B cell (primary cell): ENCODE results near the gene SFXN2. TPM values are rescaled to one million over a fixed set of nuclear protein-coding genes. Genes with fewer than 3 reads are reported as not detected.
A peak's percentile ranks its signal among the peaks of the same experiment; 100 is the strongest.

ENCODE experiments used
- ATAC-seq: fragments of 200-7000 bp; cut with Tn5 transposase; one replicate; pipeline ENCODE4 v1.10.0; 2021; ENCODE audit warnings: low read depth, mild to moderate bottlenecking, moderate number of reproducible peaks, moderate library complexity
- CTCF ChIA-PET: fragments of 350-600 bp; sonication (Branson Sonifier 250); formaldehyde crosslinking; loops from one replicate; lab custom pipeline; 2021; ENCODE audit warnings: antibody characterized with exemption, inconsistent platforms; lab: Charles Lee
- POLR2A ChIA-PET: fragments of 350-600 bp; sonication (Branson Sonifier 250); formaldehyde crosslinking; loops from one replicate; lab custom pipeline; 2021; ENCODE audit warnings: antibody characterized with exemption; lab: Charles Lee
- DNase-seq: peaks from one replicate; pipeline ENCODE4 v3.0.0; 2013
- H2AFZ ChIP-seq: 2 replicates; pipeline ENCODE4 v1.6.1; 2012; ENCODE audit warnings: mild to moderate bottlenecking, low read depth, low read length; ENCODE audit not compliant: insufficient read depth, poor library complexity, severe bottlenecking
- H3K27ac ChIP-seq, 2 donors: 1 replicate in 1 of 2; 2 replicates in 1 of 2; pipeline ENCODE4 v1.5.1; 2012 to 2013; ENCODE audit warnings: low read length in 2 of 2, mild to moderate bottlenecking in 2 of 2, moderate library complexity in 1 of 2
- H3K27me3 ChIP-seq, 4 experiments: fragments of 200-600 bp in 1 of 4; sonication (generic) in 1 of 4; replicated peaks in 1 of 4; 1 replicate in 2 of 4; 2 replicates in 2 of 4; pipeline versions ENCODE4 v1.6.1 to v1.7.0; 2013 to 2016; ENCODE audit warnings: low read length in 3 of 4, mild to moderate bottlenecking in 2 of 4, mixed read lengths in 1 of 4, moderate library complexity in 1 of 4; ENCODE audit not compliant: insufficient read depth in 4 of 4, control insufficient read depth in 3 of 4; ENCODE audit errors: control extremely low read depth in 1 of 4
- H3K36me3 ChIP-seq, 2 experiments: replicated peaks in 1 of 2; 1 replicate in 1 of 2; 2 replicates in 1 of 2; pipeline versions ENCODE4 v1.6.1 to v1.7.1; 2013; ENCODE audit warnings: low read length in 1 of 2; ENCODE audit not compliant: insufficient read depth in 2 of 2, control insufficient read depth in 1 of 2; ENCODE audit errors: control extremely low read depth in 1 of 2, extremely low read depth in 1 of 2
- H3K4me1 ChIP-seq, 2 donors: fragments of 200-600 bp in 1 of 2; sonication (generic) in 1 of 2; 1 replicate in 1 of 2; 2 replicates in 1 of 2; pipeline versions ENCODE4 v1.5.1 to v1.6.1; 2013 to 2017; ENCODE audit warnings: low read length in 2 of 2; ENCODE audit not compliant: control insufficient read depth in 2 of 2, insufficient read depth in 2 of 2
- H3K4me2 ChIP-seq: replicated peaks from 2 replicates; pipeline ENCODE3; 2012; ENCODE audit warnings: mild to moderate bottlenecking, low read depth, low read length; ENCODE audit not compliant: poor library complexity, severe bottlenecking
- H3K4me3 ChIP-seq, 5 experiments: fragments of 200-600 bp in 1 of 5; sonication (generic) in 1 of 5; 1 replicate in 3 of 5; 2 replicates in 2 of 5; pipeline versions ENCODE4 v1.5.1 to v1.7.0; 2011 to 2016; ENCODE audit warnings: low read length in 4 of 5, mild to moderate bottlenecking in 4 of 5, low read depth in 2 of 5, control low read depth in 1 of 5, moderate library complexity in 1 of 5; ENCODE audit not compliant: insufficient read depth in 1 of 5; ENCODE audit errors: control extremely low read depth in 1 of 5, extremely low read depth in 1 of 5
- H3K79me2 ChIP-seq: fragments of 200-600 bp; sonication (generic); one replicate; pipeline ENCODE4 v1.6.0; 2016; ENCODE audit warnings: low read length; ENCODE audit not compliant: control insufficient read depth, insufficient read depth
- H3K9ac ChIP-seq: fragments of 200-600 bp; sonication (generic); 2 replicates; pipeline ENCODE4 v1.6.1; 2017; ENCODE audit warnings: mild to moderate bottlenecking, low read length, moderate library complexity
- H3K9me3 ChIP-seq, 3 donors: one replicate each; pipeline versions ENCODE4 v1.6.1 to v1.7.1; 2013; ENCODE audit warnings: low read length in 2 of 3; ENCODE audit not compliant: control insufficient read depth in 2 of 3, insufficient read depth in 1 of 3; ENCODE audit errors: control extremely low read depth in 1 of 3
- H4K20me1 ChIP-seq: 2 replicates; pipeline ENCODE4 v1.6.0; 2012; ENCODE audit warnings: mild to moderate bottlenecking, low read length; ENCODE audit not compliant: insufficient read depth, control insufficient read depth, poor library complexity, severe bottlenecking
- H3K27ac Mint-ChIP-seq: one replicate; pipeline ENCODE4 v1.8.0; 2021; ENCODE audit warnings: mixed read lengths
- H3K27me3 Mint-ChIP-seq: one replicate; pipeline ENCODE4 v1.8.0; 2021; ENCODE audit warnings: mixed read lengths
- H3K4me1 Mint-ChIP-seq: one replicate; pipeline ENCODE4 v1.8.0; 2021; ENCODE audit warnings: mixed read lengths
- H3K4me3 Mint-ChIP-seq: one replicate; pipeline ENCODE4 v1.8.0; 2021; ENCODE audit warnings: mixed read lengths
- H3K9me3 Mint-ChIP-seq: one replicate; pipeline ENCODE4 v1.8.0; 2022; ENCODE audit warnings: mixed read lengths; ENCODE audit not compliant: insufficient read depth
- CTCF ChIP-seq: fragments of 200-600 bp; IDR thresholded peaks from one replicate; pipeline ENCODE4 v1.8.0; 2022; ENCODE audit warnings: antibody characterized with exemption, mild to moderate bottlenecking
- EZH2 ChIP-seq: IDR thresholded peaks from 2 replicates; pipeline ENCODE4 v1.6.1; 2012; ENCODE audit warnings: borderline replicate concordance, low read depth, mild to moderate bottlenecking, moderate library complexity, low read length; ENCODE audit not compliant: insufficient read depth, poor library complexity, severe bottlenecking
- WGBS: methylation state at CpG from one replicate; pipeline ENCODE4 v1.1.5; 2013; ENCODE audit warnings: missing lambda C conversion rate; ENCODE audit not compliant: insufficient coverage; 5-methylcytosine and 5-hydroxymethylcytosine counted together
- intact Hi-C: fragments of 100-400 bp; cut with micrococcal nuclease; formaldehyde crosslinking; loops from one replicate; pipeline ENCODE4 v1.10.0; 2022
- polyA plus RNA-seq: library from polyadenylated mRNA; depleted of rRNA; stranded (reverse); fragments of >200 nt; gene quantifications from 2 replicates; pipeline ENCODE4 v1.2.3, GENCODE V29; 2012
- total RNA-seq, 2 donors: library from RNA; stranded (reverse); fragments of 120-200 nt in 1 of 2; gene quantifications; 1 replicate in 1 of 2; 2 replicates in 1 of 2; pipeline versions ENCODE4 v1.2.3 to v1.2.4, GENCODE V29; 2013 to 2022

Gene SFXN2
- total and polyA plus RNA-seq, 2 donors (not counting 1 experiment from before 2014, with no cell fraction given), result 8.1 to 23.5 TPM

- H3K4me3 Mint-ChIP-seq, result no peak overlapping the region
These were observed 60.9 kb downstream of the SFXN2 start for GRCh38 chr10:102775201-102775934.

More at GRCh38 chr10:102775201-102775934, 60.9 kb downstream of the SFXN2 start:
- ATAC-seq (no peak), DNase-seq (no peak)
- Histone ChIP-seq H3K4me2 (peak overlapping the region; percentile 23), H4K20me1 (peaks cover 90% of the 10 kb centered on the region), H3K27ac (no peak overlapping the region), H2AFZ (no peak overlapping the region), H3K9ac (peak overlapping the region; percentile 4), H3K79me2 (peaks cover 99% of the 10 kb centered on the region), H3K27me3 (no peaks in the 10 kb centered on the region), H3K4me3 (no peak overlapping the region), H3K4me1 (peaks cover 8 to 22% of the 10 kb centered on the region in 2 donors), H3K36me3 (peaks cover 0 to 29% of the 10 kb centered on the region in 2 experiments), H3K9me3 (no peaks in the 10 kb centered on the region)
- no peak for TF ChIP-seq EZH2
- no peak for TF ChIP-seq CTCF
- H3K9me3 Mint-ChIP-seq, result no peaks in the 10 kb centered on the region
- H3K27me3 Mint-ChIP-seq, result no peaks in the 10 kb centered on the region
- intact Hi-C loops, result no loop called here
- no peak overlapping the region for H3K27ac Mint-ChIP-seq
- H3K4me1 Mint-ChIP-seq, result peaks cover 53% of the 10 kb centered on the region
- POLR2A ChIA-PET, result interaction anchor here (0.6 to 0.7 kb wide), 2 partner anchors 21 to 472 kb away, joined by 3 to 5 read pairs; no protein-coding TSS in a partner anchor
- CTCF ChIA-PET, result interaction anchor here (1.4 kb wide), 1 partner anchor 13 kb away, joined by 5 read pairs; no protein-coding TSS in a partner anchor
- WGBS, result 95% methylated on average over 13 of the region's 16 CpGs
